Measurements from ENCODE around the gene CDC42BPB. TPM values are rescaled to one million over a fixed set of nuclear protein-coding genes. Genes with fewer than 3 reads are reported as not detected.

Gene CDC42BPB
- total and polyA plus RNA-seq, 2 donors from 2014 or later: 22.5 to 127 TPM

- no peak overlapping the region for H3K4me3 ChIP-seq (ENCODE audit: low read length in 3 of 3)
- H3K9me3 ChIP-seq (ENCODE audit: control insufficient read depth in 2 of 3, insufficient read depth in 1 of 3, low read length in 3 of 3): no peaks in the 10 kb centered on the region
- no peaks in the 10 kb centered on the region for H3K4me1 ChIP-seq (ENCODE audit: control insufficient read depth in 2 of 3, insufficient read depth in 2 of 3, low read depth in 1 of 3, low read length in 3 of 3)
- FAIRE-seq: no peak
- no peaks in the 10 kb centered on the region for H3K27me3 ChIP-seq (ENCODE audit: control insufficient read depth, insufficient read depth, low read length)
- DNase-seq: peak in 1 of 5 donors; percentile 52
- H3K36me3 ChIP-seq (ENCODE audit: control insufficient read depth in 2 of 3, insufficient read depth in 3 of 3, low read length in 3 of 3): peaks cover 4 to 50% (median 31%) of the 10 kb centered on the region in 3 donors
- no peak overlapping the region for H3K9ac ChIP-seq (ENCODE audit: low read length in 3 of 3)
- H3K27ac ChIP-seq (ENCODE audit: low read depth in 2 of 2, low read length in 2 of 2): no peak overlapping the region
- intact Hi-C loops (cut with DNase I): no loop called here
- no peak for TF ChIP-seq CTCF (IDR thresholded peaks at IDR 0.05; ENCODE audit: borderline replicate concordance, extremely low read depth, insufficient read depth)
Observed at GRCh38 chr14:103000291-103000921, 56.9 kb downstream of the CDC42BPB start.

GRCh38 chr14:102999227-102999895 is 58.0 kb downstream of the CDC42BPB start:
- no peak for TF ChIP-seq CTCF (IDR thresholded peaks at IDR 0.05; ENCODE audit: borderline replicate concordance, extremely low read depth, insufficient read depth)
- intact Hi-C loops (cut with DNase I): no loop called here
- peaks cover 4 to 55% (median 35%) of the 10 kb centered on the region in 3 donors for H3K36me3 ChIP-seq (ENCODE audit: control insufficient read depth in 2 of 3, insufficient read depth in 3 of 3, low read length in 3 of 3)
- H3K4me3 ChIP-seq (ENCODE audit: low read length in 3 of 3): no peak overlapping the region
- H3K27me3 ChIP-seq (ENCODE audit: control insufficient read depth, insufficient read depth, low read length): no peaks in the 10 kb centered on the region
- FAIRE-seq: no peak
- no peak overlapping the region for H3K27ac ChIP-seq (ENCODE audit: low read depth in 2 of 2, low read length in 2 of 2)
- H3K4me1 ChIP-seq (ENCODE audit: control insufficient read depth in 2 of 3, insufficient read depth in 2 of 3, low read depth in 1 of 3, low read length in 3 of 3): no peaks in the 10 kb centered on the region
- no peak overlapping the region for H3K9ac ChIP-seq (ENCODE audit: low read length in 3 of 3)
- DNase-seq: no peak
- H3K9me3 ChIP-seq (ENCODE audit: control insufficient read depth in 2 of 3, insufficient read depth in 1 of 3, low read length in 3 of 3): no peaks in the 10 kb centered on the region

GRCh38 chr14:102998393-102998792 is 59.0 kb downstream of the CDC42BPB start:
- Histone ChIP-seq H3K36me3 (ENCODE audit: control insufficient read depth in 2 of 3, insufficient read depth in 3 of 3, low read length in 3 of 3) (peaks cover 4 to 54% (median 31%) of the 10 kb centered on the region in 3 donors), H3K9ac (ENCODE audit: low read length in 3 of 3) (no peak overlapping the region), H3K4me3 (ENCODE audit: low read length in 3 of 3) (no peak overlapping the region), H3K27me3 (ENCODE audit: control insufficient read depth, insufficient read depth, low read length) (no peaks in the 10 kb centered on the region), H3K27ac (ENCODE audit: low read depth in 2 of 2, low read length in 2 of 2) (no peak overlapping the region), H3K4me1 (ENCODE audit: control insufficient read depth in 2 of 3, insufficient read depth in 2 of 3, low read depth in 1 of 3, low read length in 3 of 3) (no peaks in the 10 kb centered on the region), H3K9me3 (ENCODE audit: control insufficient read depth in 2 of 3, insufficient read depth in 1 of 3, low read length in 3 of 3) (no peaks in the 10 kb centered on the region)
- FAIRE-seq (no peak), DNase-seq (no peak)
- intact Hi-C loops (cut with DNase I): no loop called here
- no peak for TF ChIP-seq CTCF (IDR thresholded peaks at IDR 0.05; ENCODE audit: borderline replicate concordance, extremely low read depth, insufficient read depth)
